WI38 (cell line): ENCODE results near the gene SLC24A2.
"Not testable (repeated sequence)": the region's sequence is repeated elsewhere in the genome, so short reads cannot be mapped to it uniquely, and the experiment has no call there.

Experiments
- H3K4me3 ChIP-seq: 2 replicates; pipeline ENCODE4 v1.5.1; 2011; ENCODE audit warnings: low read depth, mild to moderate bottlenecking, control low read depth, low read length
- TF ChIP-seq, protein P1 (sequence below): IDR thresholded peaks from 2 replicates; pipeline ENCODE4 v1.5.1; 2012; ENCODE audit warnings: low read depth, mild to moderate bottlenecking, control low read depth, low read length

Gene SLC24A2

DNA sequence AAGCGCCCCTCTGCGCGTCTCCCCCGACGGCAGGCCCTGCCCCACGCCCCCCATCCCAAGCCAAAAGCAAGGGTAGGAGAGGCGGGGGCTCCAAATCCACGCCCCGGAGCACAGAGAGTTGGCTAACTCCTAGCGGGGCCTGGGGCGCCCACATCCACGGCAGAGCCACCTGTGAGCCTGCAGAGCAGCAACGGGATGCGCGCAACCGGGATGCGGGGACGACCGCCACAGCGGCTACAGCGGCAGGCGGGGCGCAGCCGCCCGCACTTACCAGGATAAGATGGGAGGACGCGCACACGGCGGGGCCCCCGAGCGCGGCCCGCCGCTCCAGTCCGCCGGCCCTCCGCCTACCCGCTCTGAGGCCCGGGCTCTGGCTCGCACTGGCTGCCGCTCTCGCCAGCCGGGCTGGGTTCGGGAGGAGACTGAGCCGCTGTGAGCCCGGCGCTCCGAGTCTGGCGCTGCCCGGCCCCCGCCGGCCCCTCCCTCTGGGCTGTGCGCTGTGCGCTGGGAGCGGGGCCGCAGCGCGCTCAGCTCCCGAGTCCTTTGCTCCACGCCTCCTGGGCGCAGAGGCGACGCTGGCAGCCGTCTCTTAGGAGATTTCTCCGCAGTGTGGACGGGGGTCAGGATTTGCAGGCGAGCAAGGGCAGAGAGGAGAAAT, at the start of gene SLC24A2:
Gene SLC24A2, minus strand, starts transcription at position 424 of the 658 bp plus-strand sequence.
- H3K4me3 ChIP-seq: no peak within 1 kb of the TSS
- TF ChIP-seq, protein P1, sequence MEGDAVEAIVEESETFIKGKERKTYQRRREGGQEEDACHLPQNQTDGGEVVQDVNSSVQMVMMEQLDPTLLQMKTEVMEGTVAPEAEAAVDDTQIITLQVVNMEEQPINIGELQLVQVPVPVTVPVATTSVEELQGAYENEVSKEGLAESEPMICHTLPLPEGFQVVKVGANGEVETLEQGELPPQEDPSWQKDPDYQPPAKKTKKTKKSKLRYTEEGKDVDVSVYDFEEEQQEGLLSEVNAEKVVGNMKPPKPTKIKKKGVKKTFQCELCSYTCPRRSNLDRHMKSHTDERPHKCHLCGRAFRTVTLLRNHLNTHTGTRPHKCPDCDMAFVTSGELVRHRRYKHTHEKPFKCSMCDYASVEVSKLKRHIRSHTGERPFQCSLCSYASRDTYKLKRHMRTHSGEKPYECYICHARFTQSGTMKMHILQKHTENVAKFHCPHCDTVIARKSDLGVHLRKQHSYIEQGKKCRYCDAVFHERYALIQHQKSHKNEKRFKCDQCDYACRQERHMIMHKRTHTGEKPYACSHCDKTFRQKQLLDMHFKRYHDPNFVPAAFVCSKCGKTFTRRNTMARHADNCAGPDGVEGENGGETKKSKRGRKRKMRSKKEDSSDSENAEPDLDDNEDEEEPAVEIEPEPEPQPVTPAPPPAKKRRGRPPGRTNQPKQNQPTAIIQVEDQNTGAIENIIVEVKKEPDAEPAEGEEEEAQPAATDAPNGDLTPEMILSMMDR: no peak

DNA sequence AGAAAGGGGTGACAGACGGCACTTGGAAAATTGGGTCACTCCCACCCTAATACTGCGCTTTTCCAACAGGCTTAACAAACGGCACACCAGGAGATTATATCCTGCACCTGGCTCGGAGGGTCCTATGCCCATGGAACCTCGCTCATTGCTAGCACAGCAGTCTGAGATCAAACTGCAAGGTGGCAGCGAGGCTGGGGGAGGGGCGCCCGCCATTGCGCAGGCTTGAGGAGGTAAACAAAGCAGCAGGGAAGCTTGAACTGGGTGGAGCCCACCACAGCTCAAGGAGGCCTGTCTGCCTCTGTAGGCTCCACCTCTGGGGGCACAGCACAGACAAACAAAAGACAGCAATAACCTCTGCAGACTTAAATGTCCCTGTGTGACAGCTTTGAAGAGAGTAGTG, 44.5 kb upstream of the SLC24A2 start:
- H3K4me3 ChIP-seq: not testable (repeated sequence)

DNA sequence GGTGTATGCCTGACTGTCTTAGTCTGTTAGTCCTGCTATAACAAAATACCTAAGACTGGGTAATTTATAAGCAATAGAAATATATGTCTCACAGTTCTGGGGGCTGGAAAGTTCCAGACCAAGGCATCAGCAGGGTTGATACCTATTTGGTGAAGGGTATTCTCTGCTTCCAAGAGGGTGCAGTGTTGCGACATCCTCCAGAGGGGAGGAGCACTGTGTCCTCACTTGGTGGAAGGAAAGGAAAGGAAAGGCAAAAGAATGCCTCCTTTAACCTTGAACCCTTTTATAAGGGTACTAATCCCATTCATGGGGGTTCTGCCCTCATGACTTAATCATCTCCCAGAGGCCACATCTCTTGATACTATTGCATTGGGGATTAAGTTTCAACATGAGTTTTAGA, 42.0 kb upstream of the SLC24A2 start:
- no peak overlapping the region for H3K4me3 ChIP-seq
- TF ChIP-seq, protein P1: no peak

DNA sequence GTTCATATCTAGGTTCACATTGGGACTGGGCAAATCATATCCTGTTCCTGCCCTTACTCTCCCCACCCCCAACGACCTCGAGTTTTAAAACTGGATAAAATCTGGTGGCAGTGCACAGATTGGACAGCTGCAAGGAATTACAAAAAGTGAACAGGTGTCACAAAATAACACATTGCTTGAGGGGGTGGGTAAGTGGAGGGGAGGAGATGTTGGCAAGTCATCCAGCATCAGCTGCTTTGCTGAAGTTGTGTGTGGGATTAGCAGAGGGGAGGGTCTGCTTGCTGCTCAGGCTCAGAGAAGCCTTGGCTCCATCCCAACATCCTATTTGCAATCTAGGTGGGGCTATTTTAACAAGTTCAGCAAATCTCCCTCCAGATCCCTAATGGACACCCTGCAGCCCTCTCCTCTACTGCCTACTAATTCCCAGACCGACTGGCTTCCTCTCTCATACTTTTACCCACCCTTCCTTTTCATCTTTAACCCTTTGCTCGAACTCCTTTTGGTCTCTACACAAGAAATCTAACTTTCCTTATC, 39.8 kb upstream of the SLC24A2 start:
- TF ChIP-seq, protein P1: no peak
- no peak overlapping the region for H3K4me3 ChIP-seq

DNA sequence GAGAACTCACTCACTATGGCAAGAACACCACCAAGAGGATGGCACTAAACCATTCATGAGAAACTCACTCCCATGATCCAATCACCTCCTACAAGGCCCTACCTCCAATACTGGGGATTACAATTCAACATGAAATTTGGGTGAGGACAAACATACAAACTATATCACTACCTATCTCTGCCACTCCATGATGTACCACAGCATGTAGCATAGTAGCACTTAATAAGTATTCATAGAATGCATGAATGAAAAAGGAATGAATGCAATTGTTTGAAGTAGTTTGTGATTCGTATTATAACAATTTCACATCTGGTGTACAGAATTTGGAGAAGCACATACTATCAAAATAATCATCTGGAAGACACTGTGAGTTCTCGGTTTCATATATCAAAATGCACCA, 27.9 kb upstream of the SLC24A2 start:
- TF ChIP-seq, protein P1: no peak

DNA sequence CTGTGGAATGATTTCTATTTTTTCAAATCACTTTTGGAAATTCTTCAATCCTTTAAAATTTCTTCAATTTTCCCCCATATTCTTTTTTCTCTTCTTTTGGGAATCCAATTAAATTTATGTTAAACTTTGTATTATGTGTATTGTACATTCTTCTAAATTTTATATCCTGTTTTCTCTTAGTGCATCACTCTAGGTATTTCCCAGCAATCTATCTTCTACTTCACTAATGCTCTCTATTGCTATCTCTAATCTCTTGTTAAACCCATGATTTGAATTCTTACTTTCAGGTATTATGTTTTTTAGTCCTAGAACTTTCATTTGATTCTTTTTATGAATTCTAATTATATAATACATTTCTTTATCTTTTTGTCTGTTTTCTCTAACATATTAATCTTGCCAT, 23.4 kb upstream of the SLC24A2 start:
- TF ChIP-seq, protein P1: no peak

More for the DNA sequence above, 27.9 kb upstream of the SLC24A2 start:
- no peak overlapping the region for H3K4me3 ChIP-seq

DNA sequence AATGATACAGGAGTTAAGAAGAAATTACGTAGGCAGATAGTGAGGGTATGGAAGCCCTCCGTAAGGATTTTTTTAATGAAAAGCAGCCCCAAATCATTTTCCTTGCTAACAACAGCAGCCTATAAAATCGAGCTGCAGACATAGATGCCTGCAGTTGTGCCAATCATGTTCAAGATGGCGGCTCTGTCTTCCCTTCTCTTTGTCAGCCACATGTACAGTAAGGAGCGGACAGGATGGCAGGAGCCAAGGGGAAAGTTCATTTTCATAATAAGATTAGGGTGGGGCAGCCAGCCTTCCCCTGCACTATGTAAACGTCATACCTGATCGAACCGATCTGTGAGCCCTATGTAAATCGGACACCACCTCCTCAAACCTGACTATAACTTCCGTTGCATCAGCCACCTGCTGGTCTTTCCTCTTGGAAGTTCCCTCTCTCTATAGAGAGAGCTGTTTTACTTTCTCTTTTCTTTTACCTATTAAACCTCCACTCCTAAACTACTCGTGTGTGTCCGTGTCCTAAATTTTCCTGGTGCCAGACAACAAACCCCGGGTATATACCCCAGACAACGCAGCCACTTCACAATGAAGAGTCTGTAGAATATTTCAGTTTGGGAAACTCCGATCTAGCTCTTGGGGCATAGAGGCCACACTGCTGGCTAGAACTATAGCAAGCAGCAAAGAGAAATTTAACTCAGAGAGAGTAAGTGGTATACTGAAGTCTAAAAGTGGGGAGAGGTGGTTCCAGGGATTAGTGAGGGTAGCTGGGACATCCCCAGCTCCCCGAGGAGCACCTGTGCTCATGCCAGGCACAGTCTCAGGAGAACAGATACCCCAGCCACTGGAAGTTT, 20.8 kb upstream of the SLC24A2 start:
- TF ChIP-seq, protein P1: no peak
- H3K4me3 ChIP-seq: no peak overlapping the region

More for the DNA sequence above, 23.4 kb upstream of the SLC24A2 start:
- no peak overlapping the region for H3K4me3 ChIP-seq
